ENCODE measurements around the gene RBM3. TPM values are rescaled to one million over a fixed set of nuclear protein-coding genes. Genes with fewer than 3 reads are reported as not detected.

RBM3 gene
- total and polyA plus RNA-seq, 10 of the 15 experiments (the other 5 are each of a cell fraction or from before 2014, with no cell fraction given), result 170 to 467 (median 259) TPM

- TF ChIP-seq SIX5 (IDR thresholded peaks at IDR 0.05; ENCODE audit: low read depth, low read length, severe bottlenecking) (no peak), ATF7 (IDR thresholded peaks at IDR 0.05; ENCODE audit: low read depth) (no peak), SREBF2 (IDR thresholded peaks at IDR 0.05; ENCODE audit: low read length) (no peak), PML (IDR thresholded peaks at IDR 0.05; ENCODE audit: low read length) (no peak), SMARCA5 (IDR thresholded peaks at IDR 0.05) (no peak), WRNIP1 (IDR thresholded peaks at IDR 0.05; ENCODE audit: borderline replicate concordance, low read depth, low read length) (no peak)
These were observed 52.4 kb downstream of the RBM3 start (continued) for GRCh38 chrX:48626401-48627298.

Small RNA genes lying within 50 kb of the gene (small RNA-seq; reads per million reads assigned to genes)
- gene MRPL32P1, result not detected

Other genes starting within 250 kb of the RBM3 start
Only the 7 nearest of the 14 such genes appear.
- gene SLC38A5, start 104.2 kb upstream of the RBM3 start, total RNA-seq (2014; rRNA removed), result 81.3 and 96.2 TPM in 2 replicates
- gene SLC38A5, start 104.2 kb upstream of the RBM3 start, total RNA-seq (2014; rRNA removed; fragmentation: Illumina TruSeq; extraction: Trizol), result 51.5 and 53.6 TPM in 2 replicates
- gene SLC38A5, start 104.2 kb upstream of the RBM3 start, total RNA-seq (2021), result 95.6 and 102 TPM in 2 replicates
- 30.5 and 59.9 TPM in 2 replicates for gene SLC38A5, start 104.2 kb upstream of the RBM3 start, polyA plus RNA-seq (2011; rRNA removed)
- gene SLC38A5, start 104.2 kb upstream of the RBM3 start, polyA plus RNA-seq (2014; fragmentation: Illumina TruSeq; extraction: Trizol), result 42.5 and 65.0 TPM in 2 replicates
- gene SLC38A5, start 104.2 kb upstream of the RBM3 start, polyA plus RNA-seq (2014; fragmentation: Nextera tagmentation; extraction: Ambion mirVana), result 1 to 10 TPM; 4.2 to 9.0 TPM
- 108 and 142 TPM in 2 replicates for gene SLC38A5, start 104.2 kb upstream of the RBM3 start, polyA plus RNA-seq (2014; rRNA removed)
- 10 to 100 TPM; 76.2 to 81.3 TPM for gene SLC38A5, start 104.2 kb upstream of the RBM3 start, polyA plus RNA-seq (2016; fragmentation: Nextera tagmentation; extraction: Ambion mirVana)
- gene FTSJ1, start 98.3 kb upstream of the RBM3 start, total RNA-seq (2014; rRNA removed), result 86.0 and 87.8 TPM in 2 replicates
- gene FTSJ1, start 98.3 kb upstream of the RBM3 start, total RNA-seq (2014; rRNA removed; fragmentation: Illumina TruSeq; extraction: Trizol), result 46.9 and 58.3 TPM in 2 replicates
- gene FTSJ1, start 98.3 kb upstream of the RBM3 start, total RNA-seq (2021), result 57.4 and 60.7 TPM in 2 replicates
- gene FTSJ1, start 98.3 kb upstream of the RBM3 start, polyA plus RNA-seq (2011; rRNA removed), result 25.2 and 31.0 TPM in 2 replicates
- gene FTSJ1, start 98.3 kb upstream of the RBM3 start, polyA plus RNA-seq (2014; fragmentation: Illumina TruSeq; extraction: Trizol), result 32.6 and 46.5 TPM in 2 replicates
- gene FTSJ1, start 98.3 kb upstream of the RBM3 start, polyA plus RNA-seq (2014; fragmentation: Nextera tagmentation; extraction: Ambion mirVana), result 10 to 100 TPM in 1 of 2 experiments, 1 to 10 TPM in 1; 8.8 to 18.2 TPM
- gene FTSJ1, start 98.3 kb upstream of the RBM3 start, polyA plus RNA-seq (2014; rRNA removed), result 67.8 and 68.8 TPM in 2 replicates
- gene FTSJ1, start 98.3 kb upstream of the RBM3 start, polyA plus RNA-seq (2016; fragmentation: Nextera tagmentation; extraction: Ambion mirVana), result 10 to 100 TPM; 74.9 to 86.9 TPM
- 15.2 and 16.6 TPM in 2 replicates for gene PORCN, start 65.5 kb upstream of the RBM3 start, total RNA-seq (2014; rRNA removed)
- 5.7 and 7.9 TPM in 2 replicates for gene PORCN, start 65.5 kb upstream of the RBM3 start, total RNA-seq (2014; rRNA removed; fragmentation: Illumina TruSeq; extraction: Trizol)
- gene PORCN, start 65.5 kb upstream of the RBM3 start, total RNA-seq (2021), result 14.0 and 18.0 TPM in 2 replicates
- 5.6 and 12.9 TPM in 2 replicates for gene PORCN, start 65.5 kb upstream of the RBM3 start, polyA plus RNA-seq (2011; rRNA removed)
- 8.3 and 12.5 TPM in 2 replicates for gene PORCN, start 65.5 kb upstream of the RBM3 start, polyA plus RNA-seq (2014; fragmentation: Illumina TruSeq; extraction: Trizol)
- 1 to 10 TPM in 1 of 2 experiments, under 1 TPM in 1; 0.27 to 1.4 TPM for gene PORCN, start 65.5 kb upstream of the RBM3 start, polyA plus RNA-seq (2014; fragmentation: Nextera tagmentation; extraction: Ambion mirVana)
- 17.9 and 19.5 TPM in 2 replicates for gene PORCN, start 65.5 kb upstream of the RBM3 start, polyA plus RNA-seq (2014; rRNA removed)
- gene PORCN, start 65.5 kb upstream of the RBM3 start, polyA plus RNA-seq (2016; fragmentation: Nextera tagmentation; extraction: Ambion mirVana), result 10 to 100 TPM; 18.2 to 21.0 TPM
- 159 and 169 TPM in 2 replicates for gene EBP, start 52.7 kb upstream of the RBM3 start, total RNA-seq (2014; rRNA removed)
- gene EBP, start 52.7 kb upstream of the RBM3 start, total RNA-seq (2014; rRNA removed; fragmentation: Illumina TruSeq; extraction: Trizol), result 169 and 174 TPM in 2 replicates
- 154 and 170 TPM in 2 replicates for gene EBP, start 52.7 kb upstream of the RBM3 start, total RNA-seq (2021)
- 69.5 and 125 TPM in 2 replicates for gene EBP, start 52.7 kb upstream of the RBM3 start, polyA plus RNA-seq (2011; rRNA removed)
- gene EBP, start 52.7 kb upstream of the RBM3 start, polyA plus RNA-seq (2014; fragmentation: Illumina TruSeq; extraction: Trizol), result 126 and 163 TPM in 2 replicates
- gene EBP, start 52.7 kb upstream of the RBM3 start, polyA plus RNA-seq (2014; fragmentation: Nextera tagmentation; extraction: Ambion mirVana), result 100 to 1,000 TPM; 364 to 628 TPM
- gene EBP, start 52.7 kb upstream of the RBM3 start, polyA plus RNA-seq (2014; rRNA removed), result 183 and 185 TPM in 2 replicates
- gene EBP, start 52.7 kb upstream of the RBM3 start, polyA plus RNA-seq (2016; fragmentation: Nextera tagmentation; extraction: Ambion mirVana), result 100 to 1,000 TPM; 242 to 263 TPM
- gene TBC1D25, start 34.8 kb upstream of the RBM3 start, total RNA-seq (2014; rRNA removed), result 8.0 and 8.3 TPM in 2 replicates
- gene TBC1D25, start 34.8 kb upstream of the RBM3 start, total RNA-seq (2014; rRNA removed; fragmentation: Illumina TruSeq; extraction: Trizol), result 2.0 and 2.7 TPM in 2 replicates
- 17.3 and 20.6 TPM in 2 replicates for gene TBC1D25, start 34.8 kb upstream of the RBM3 start, total RNA-seq (2021)
- gene TBC1D25, start 34.8 kb upstream of the RBM3 start, polyA plus RNA-seq (2011; rRNA removed), result 3.6 and 9.6 TPM in 2 replicates
- gene TBC1D25, start 34.8 kb upstream of the RBM3 start, polyA plus RNA-seq (2014; fragmentation: Illumina TruSeq; extraction: Trizol), result 7.0 and 10.4 TPM in 2 replicates
- 1 to 10 TPM in 1 of 2 experiments, under 1 TPM in 1; 0.79 to 2.3 TPM for gene TBC1D25, start 34.8 kb upstream of the RBM3 start, polyA plus RNA-seq (2014; fragmentation: Nextera tagmentation; extraction: Ambion mirVana)
- gene TBC1D25, start 34.8 kb upstream of the RBM3 start, polyA plus RNA-seq (2014; rRNA removed), result 13.5 and 13.8 TPM in 2 replicates
- 10 to 100 TPM; 11.3 to 11.6 TPM for gene TBC1D25, start 34.8 kb upstream of the RBM3 start, polyA plus RNA-seq (2016; fragmentation: Nextera tagmentation; extraction: Ambion mirVana)
- 51.1 and 52.0 TPM in 2 replicates for gene WDR13, start 23.0 kb downstream of the RBM3 start, total RNA-seq (2014; rRNA removed)
- gene WDR13, start 23.0 kb downstream of the RBM3 start, total RNA-seq (2014; rRNA removed; fragmentation: Illumina TruSeq; extraction: Trizol), result 16.3 and 17.2 TPM in 2 replicates
- 49.5 and 54.3 TPM in 2 replicates for gene WDR13, start 23.0 kb downstream of the RBM3 start, total RNA-seq (2021)
- 11.8 and 19.6 TPM in 2 replicates for gene WDR13, start 23.0 kb downstream of the RBM3 start, polyA plus RNA-seq (2011; rRNA removed)
- 3.9 and 19.8 TPM in 2 replicates for gene WDR13, start 23.0 kb downstream of the RBM3 start, polyA plus RNA-seq (2014; fragmentation: Illumina TruSeq; extraction: Trizol)
- 10 to 100 TPM in 1 of 2 experiments, 1 to 10 TPM in 1; 6.9 to 20.1 TPM for gene WDR13, start 23.0 kb downstream of the RBM3 start, polyA plus RNA-seq (2014; fragmentation: Nextera tagmentation; extraction: Ambion mirVana)
- gene WDR13, start 23.0 kb downstream of the RBM3 start, polyA plus RNA-seq (2014; rRNA removed), result 37.6 and 52.1 TPM in 2 replicates
- gene WDR13, start 23.0 kb downstream of the RBM3 start, polyA plus RNA-seq (2016; fragmentation: Nextera tagmentation; extraction: Ambion mirVana), result 10 to 100 TPM; 44.6 to 62.7 TPM
- 42.5 and 46.8 TPM in 2 replicates for gene WAS, start 109.3 kb downstream of the RBM3 start, total RNA-seq (2014; rRNA removed)
- gene WAS, start 109.3 kb downstream of the RBM3 start, total RNA-seq (2014; rRNA removed; fragmentation: Illumina TruSeq; extraction: Trizol), result 22.0 and 23.1 TPM in 2 replicates
- 84.7 and 86.8 TPM in 2 replicates for gene WAS, start 109.3 kb downstream of the RBM3 start, total RNA-seq (2021)
- 4.5 and 11.6 TPM in 2 replicates for gene WAS, start 109.3 kb downstream of the RBM3 start, polyA plus RNA-seq (2011; rRNA removed)
- 27.2 and 83.2 TPM in 2 replicates for gene WAS, start 109.3 kb downstream of the RBM3 start, polyA plus RNA-seq (2014; fragmentation: Illumina TruSeq; extraction: Trizol)
- 1 to 10 TPM; 1.6 to 2.0 TPM for gene WAS, start 109.3 kb downstream of the RBM3 start, polyA plus RNA-seq (2014; fragmentation: Nextera tagmentation; extraction: Ambion mirVana)
- 30.9 and 42.5 TPM in 2 replicates for gene WAS, start 109.3 kb downstream of the RBM3 start, polyA plus RNA-seq (2014; rRNA removed)
- 10 to 100 TPM; 19.5 to 23.0 TPM for gene WAS, start 109.3 kb downstream of the RBM3 start, polyA plus RNA-seq (2016; fragmentation: Nextera tagmentation; extraction: Ambion mirVana)